C4-2B (cell line): Measurements from ENCODE around the gene RACGAP1.

ENCODE experiments used
- CTCF ChIP-seq: fragments of 450-650 bp; conservative IDR thresholded peaks from 2 replicates; pipeline ENCODE4 v1.5.1; 2017; ENCODE audit warnings: mild to moderate bottlenecking
- ZFX ChIP-seq: fragments of 450-650 bp; IDR thresholded peaks from 2 replicates; pipeline ENCODE4 v1.6.1; 2017

- TF ChIP-seq CTCF, result no peak
- TF ChIP-seq ZFX, result no peak
These were observed 80.6 kb downstream of the RACGAP1 start for GRCh38 chr12:49944718-49945117.
